HUES6 (cell line): ENCODE measurements around the gene LPCAT2.

Source experiments
- H3K27ac ChIP-seq: 2 replicates; pipeline ENCODE4 v1.7.0; 2013; ENCODE audit warnings: low read depth, mild to moderate bottlenecking, low read length, inconsistent platforms
- H3K27me3 ChIP-seq: 2 replicates; pipeline ENCODE4 v1.6.1; 2013; ENCODE audit warnings: low read length; ENCODE audit not compliant: control insufficient read depth, insufficient read depth
- H3K36me3 ChIP-seq: 2 replicates; pipeline ENCODE4 v1.6.1; 2013; ENCODE audit warnings: low read length; ENCODE audit not compliant: control insufficient read depth, insufficient read depth
- H3K4me1 ChIP-seq: 2 replicates; pipeline ENCODE4 v1.6.1; 2013; ENCODE audit warnings: low read length; ENCODE audit not compliant: control insufficient read depth, insufficient read depth
- H3K4me3 ChIP-seq: 2 replicates; pipeline ENCODE4 v1.5.1; 2013; ENCODE audit warnings: low read depth, low read length
- H3K9ac ChIP-seq: one replicate; pipeline ENCODE4 v1.6.1; 2013; ENCODE audit warnings: mild to moderate bottlenecking, low read length
- H3K9me3 ChIP-seq: 2 replicates; pipeline ENCODE4 v1.6.1; 2013; ENCODE audit warnings: low read depth, low read length; ENCODE audit not compliant: control insufficient read depth, insufficient read depth

LPCAT2 gene

GRCh38 chr16:55559233-55559632 lies 50.4 kb downstream of the LPCAT2 start:
- no peaks in the 10 kb centered on the region for H3K4me1 ChIP-seq
- no peak overlapping the region for H3K27ac ChIP-seq
- H3K9me3 ChIP-seq, result no peaks in the 10 kb centered on the region
- H3K9ac ChIP-seq, result no peak overlapping the region
- H3K27me3 ChIP-seq, result no peaks in the 10 kb centered on the region
- H3K4me3 ChIP-seq, result no peak overlapping the region
- H3K36me3 ChIP-seq, result no peaks in the 10 kb centered on the region; the same call in 1 of the 2 replicates

GRCh38 chr16:55559933-55560516 lies 51.2 kb downstream of the LPCAT2 start:
- no peak overlapping the region for H3K4me3 ChIP-seq
- H3K27ac ChIP-seq, result no peak overlapping the region
- H3K27me3 ChIP-seq, result no peaks in the 10 kb centered on the region
- no peak overlapping the region for H3K9ac ChIP-seq
- H3K9me3 ChIP-seq, result no peaks in the 10 kb centered on the region
- H3K4me1 ChIP-seq, result no peaks in the 10 kb centered on the region
- no peaks in the 10 kb centered on the region; the same call in 1 of the 2 replicates for H3K36me3 ChIP-seq

- Histone ChIP-seq H3K4me3 (no peak overlapping the region), H3K9me3 (no peaks in the 10 kb centered on the region), H3K27me3 (no peaks in the 10 kb centered on the region), H3K9ac (no peak overlapping the region), H3K4me1 (no peaks in the 10 kb centered on the region), H3K36me3 (no peaks in the 10 kb centered on the region), H3K27ac (no peak overlapping the region)
These were observed 52.5 kb downstream of the LPCAT2 start for GRCh38 chr16:55561319-55561848.

- H3K27me3 ChIP-seq, result no peaks in the 10 kb centered on the region
- H3K4me1 ChIP-seq, result no peaks in the 10 kb centered on the region
- no peak overlapping the region for H3K4me3 ChIP-seq
- no peaks in the 10 kb centered on the region for H3K9me3 ChIP-seq
- no peaks in the 10 kb centered on the region for H3K36me3 ChIP-seq
- no peak overlapping the region for H3K9ac ChIP-seq
- H3K27ac ChIP-seq, result no peak overlapping the region
These were observed 54.1 kb downstream of the LPCAT2 start for GRCh38 chr16:55562936-55563335.

GRCh38 chr16:55563797-55564196 lies 54.9 kb downstream of the LPCAT2 start:
- H3K9me3 ChIP-seq, result no peaks in the 10 kb centered on the region
- no peak overlapping the region for H3K4me3 ChIP-seq
- no peak overlapping the region for H3K27ac ChIP-seq
- H3K27me3 ChIP-seq, result no peaks in the 10 kb centered on the region
- H3K4me1 ChIP-seq, result no peaks in the 10 kb centered on the region
- no peak overlapping the region for H3K9ac ChIP-seq
- no peaks in the 10 kb centered on the region for H3K36me3 ChIP-seq

GRCh38 chr16:55565086-55565485 lies 56.2 kb downstream of the LPCAT2 start:
- Histone ChIP-seq H3K4me1 (no peaks in the 10 kb centered on the region), H3K36me3 (no peaks in the 10 kb centered on the region), H3K27me3 (no peaks in the 10 kb centered on the region), H3K9ac (no peak overlapping the region), H3K9me3 (no peaks in the 10 kb centered on the region), H3K27ac (no peak overlapping the region), H3K4me3 (no peak overlapping the region)

- Histone ChIP-seq H3K4me3 (no peak within 1 kb of the TSS), H3K4me1 (no peaks in the 10 kb centered on the region), H3K27ac (no peak within 1 kb of the TSS), H3K36me3 (no peaks in the 10 kb centered on the region), H3K27me3 (no peaks in the 10 kb centered on the region), H3K9me3 (no peaks in the 10 kb centered on the region), H3K9ac (no peak within 1 kb of the TSS)
These were observed 57.7 kb downstream of the LPCAT2 start, which contains the start of gene CAPNS2 for GRCh38 chr16:55566432-55567175. TSS of gene CAPNS2 (plus strand) at chr16:55566684. CDS start at chr16:55566757, 73 bp downstream.

- Histone ChIP-seq H3K27ac (no peak overlapping the region), H3K4me1 (no peaks in the 10 kb centered on the region), H3K36me3 (no peaks in the 10 kb centered on the region), H3K9ac (no peak overlapping the region), H3K9me3 (no peaks in the 10 kb centered on the region), H3K27me3 (no peaks in the 10 kb centered on the region), H3K4me3 (no peak overlapping the region)
These were observed 58.5 kb downstream of the LPCAT2 start for GRCh38 chr16:55567382-55567781.

GRCh38 chr16:55568207-55568606 lies 59.3 kb downstream of the LPCAT2 start:
- Histone ChIP-seq H3K9me3 (no peaks in the 10 kb centered on the region), H3K36me3 (no peaks in the 10 kb centered on the region), H3K27ac (no peak overlapping the region), H3K9ac (no peak overlapping the region), H3K27me3 (no peaks in the 10 kb centered on the region), H3K4me3 (no peak overlapping the region), H3K4me1 (no peaks in the 10 kb centered on the region)

GRCh38 chr16:55569025-55569424 lies 60.2 kb downstream of the LPCAT2 start:
- H3K27me3 ChIP-seq, result no peaks in the 10 kb centered on the region
- H3K4me3 ChIP-seq, result no peak overlapping the region
- no peaks in the 10 kb centered on the region for H3K9me3 ChIP-seq
- no peaks in the 10 kb centered on the region for H3K4me1 ChIP-seq
- no peak overlapping the region for H3K9ac ChIP-seq
- H3K36me3 ChIP-seq, result no peaks in the 10 kb centered on the region
- no peak overlapping the region for H3K27ac ChIP-seq

GRCh38 chr16:55570159-55570558 lies 61.3 kb downstream of the LPCAT2 start:
- no peaks in the 10 kb centered on the region for H3K4me1 ChIP-seq
- no peaks in the 10 kb centered on the region for H3K27me3 ChIP-seq
- H3K9me3 ChIP-seq, result no peaks in the 10 kb centered on the region
- H3K27ac ChIP-seq, result no peak overlapping the region
- no peak overlapping the region for H3K9ac ChIP-seq
- no peaks in the 10 kb centered on the region for H3K36me3 ChIP-seq
- no peak overlapping the region for H3K4me3 ChIP-seq
